Neuron (in vitro differentiated cells): ENCODE data around the gene FUOM.
"Not testable (repeated sequence)": the region's sequence is repeated elsewhere in the genome, so short reads cannot be mapped to it uniquely, and the experiment has no call there.

Experiments
- H2AFZ ChIP-seq: one replicate; pipeline ENCODE4 v1.6.1; 2013; ENCODE audit warnings: low read depth, mild to moderate bottlenecking, inconsistent platforms, low read length, moderate library complexity
- H3K27me3 ChIP-seq: one replicate; pipeline ENCODE4 v1.6.1; 2013; ENCODE audit warnings: low read length; ENCODE audit not compliant: insufficient read depth
- H3K36me3 ChIP-seq: one replicate; pipeline ENCODE4 v1.6.1; 2013; ENCODE audit warnings: low read length; ENCODE audit not compliant: insufficient read depth
- H3K4me1 ChIP-seq: one replicate; pipeline ENCODE4 v1.6.1; 2013; ENCODE audit warnings: low read length; ENCODE audit not compliant: insufficient read depth
- H3K4me3 ChIP-seq: 2 replicates; pipeline ENCODE4 v1.5.1; 2013; ENCODE audit warnings: mild to moderate bottlenecking, low read length, moderate library complexity
- H3K9me3 ChIP-seq: one replicate; pipeline ENCODE4 v1.6.1; 2013; ENCODE audit warnings: low read length

Gene FUOM

DNA sequence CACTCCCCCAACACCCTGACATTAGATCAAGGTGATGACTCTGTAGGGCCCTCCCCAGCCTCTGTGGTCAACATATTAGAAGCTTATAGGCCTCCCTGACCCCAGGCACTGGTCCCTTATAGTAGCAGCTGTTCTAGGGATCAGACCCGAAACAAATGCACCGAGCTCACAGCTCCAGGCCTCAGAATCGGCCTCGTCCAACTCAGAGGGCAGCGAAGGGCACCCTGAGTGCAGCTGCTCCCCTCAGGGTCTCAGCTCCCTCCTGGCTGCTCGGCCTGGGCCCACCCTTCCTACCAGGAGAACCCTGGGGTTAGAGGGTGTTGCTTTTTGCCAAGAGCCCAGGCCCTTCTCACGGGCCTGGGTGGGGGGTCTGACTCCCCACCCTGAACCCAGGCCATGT is 10.3 kb upstream of the FUOM start:
- H3K4me1 ChIP-seq, result peaks cover 6% of the 10 kb centered on the region

DNA sequence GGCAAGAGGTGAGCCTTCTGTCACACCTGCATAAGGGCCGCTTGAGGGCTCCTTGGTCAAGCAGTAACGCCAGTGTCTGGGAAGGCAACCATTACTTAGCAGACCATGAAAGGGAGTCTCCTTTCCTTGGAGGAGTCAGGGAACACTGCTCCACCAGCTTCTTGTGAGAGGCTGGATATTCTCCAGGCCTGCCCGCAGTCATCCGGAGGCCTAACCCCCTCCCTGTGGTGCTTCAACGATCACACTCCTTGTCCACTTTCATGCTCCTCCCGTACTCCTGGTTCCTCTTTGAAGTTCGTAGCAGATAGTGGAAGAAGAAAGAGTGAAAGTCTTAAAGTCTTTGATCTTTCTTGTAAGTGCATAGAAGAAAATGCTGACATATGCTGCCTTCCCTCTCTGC is 9.6 kb upstream of the FUOM start:
- not testable (repeated sequence) for H3K27me3 ChIP-seq, H2AFZ ChIP-seq, H3K4me1 ChIP-seq, H3K4me3 ChIP-seq, H3K9me3 ChIP-seq
- H3K36me3 ChIP-seq, result peaks cover 70% of the 10 kb centered on the region

More for the DNA sequence above, 10.3 kb upstream of the FUOM start:
- Histone ChIP-seq H3K27me3 (no peaks in the 10 kb centered on the region), H2AFZ (no peak overlapping the region), H3K36me3 (peaks cover 63% of the 10 kb centered on the region), H3K4me3 (no peak overlapping the region), H3K9me3 (no peaks in the 10 kb centered on the region)

DNA sequence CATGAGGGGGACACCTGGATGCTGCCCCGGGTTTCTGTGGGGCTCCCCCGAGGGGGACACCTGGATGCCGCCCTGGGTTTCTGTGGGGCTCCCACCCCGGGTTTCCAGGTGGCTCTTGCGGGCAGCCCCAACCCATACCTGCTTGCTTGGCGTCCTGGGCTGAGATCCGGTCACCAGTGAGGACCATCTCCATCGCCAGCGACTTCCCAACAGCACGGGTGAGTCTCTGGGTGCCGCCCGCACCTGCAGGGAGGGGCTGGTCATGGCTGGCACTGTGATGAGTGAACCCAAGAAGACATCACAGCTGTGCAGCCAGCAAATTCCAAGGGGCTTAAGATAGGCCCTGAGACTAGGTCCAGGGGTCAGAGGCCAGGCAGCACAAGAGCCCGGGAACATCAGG is 8.9 kb upstream of the FUOM start:
- no peaks in the 10 kb centered on the region for H3K4me1 ChIP-seq

GRCh38 chr10:133366130-133366478 is 8.3 kb upstream of the FUOM start:
- Histone ChIP-seq H3K4me1 (no peaks in the 10 kb centered on the region), H3K36me3 (peaks cover 70% of the 10 kb centered on the region), H2AFZ (no peak overlapping the region), H3K4me3 (no peak overlapping the region), H3K27me3 (no peaks in the 10 kb centered on the region), H3K9me3 (no peaks in the 10 kb centered on the region)

More for the DNA sequence above, 8.9 kb upstream of the FUOM start:
- no peak overlapping the region for H3K4me3 ChIP-seq
- H3K36me3 ChIP-seq, result peaks cover 73% of the 10 kb centered on the region
- no peaks in the 10 kb centered on the region for H3K27me3 ChIP-seq
- no peak overlapping the region for H2AFZ ChIP-seq
- no peaks in the 10 kb centered on the region for H3K9me3 ChIP-seq

DNA sequence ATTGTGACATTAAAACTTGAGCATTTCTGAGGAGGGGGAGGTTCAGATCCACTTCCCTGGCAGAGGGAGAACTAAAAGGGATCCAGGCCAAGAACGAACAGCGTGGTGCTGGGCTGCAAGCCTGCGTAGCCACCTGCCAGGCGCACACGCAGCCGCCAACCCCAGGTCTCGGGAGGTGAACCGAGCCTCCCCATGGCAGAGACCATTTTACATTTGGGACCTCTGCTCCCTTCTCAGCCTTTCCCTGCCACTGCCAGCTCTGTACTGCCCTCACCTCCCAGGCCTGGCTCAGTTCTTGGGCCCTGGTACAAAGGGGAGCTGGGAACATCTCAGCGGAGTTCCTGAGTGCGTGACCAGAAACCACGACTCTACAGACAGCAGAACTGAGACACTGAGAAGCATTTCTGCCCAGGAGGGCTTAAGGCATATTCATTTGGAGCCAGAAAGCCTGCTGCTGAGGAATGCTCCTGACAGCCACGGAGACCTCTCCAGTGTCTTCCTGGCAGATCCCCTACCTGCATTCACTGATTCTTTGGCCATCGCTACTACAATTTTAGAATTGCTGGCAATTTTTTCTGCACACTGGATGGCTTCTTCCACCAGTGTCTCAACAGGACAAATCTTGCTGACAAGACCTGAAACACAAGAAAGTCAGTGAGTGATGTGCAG is 7.8 kb upstream of the FUOM start:
- Histone ChIP-seq H3K4me1 (no peaks in the 10 kb centered on the region), H3K27me3 (no peaks in the 10 kb centered on the region), H3K4me3 (no peak overlapping the region), H3K36me3 (peaks cover 69% of the 10 kb centered on the region), H3K9me3 (no peaks in the 10 kb centered on the region), H2AFZ (no peak overlapping the region)

DNA sequence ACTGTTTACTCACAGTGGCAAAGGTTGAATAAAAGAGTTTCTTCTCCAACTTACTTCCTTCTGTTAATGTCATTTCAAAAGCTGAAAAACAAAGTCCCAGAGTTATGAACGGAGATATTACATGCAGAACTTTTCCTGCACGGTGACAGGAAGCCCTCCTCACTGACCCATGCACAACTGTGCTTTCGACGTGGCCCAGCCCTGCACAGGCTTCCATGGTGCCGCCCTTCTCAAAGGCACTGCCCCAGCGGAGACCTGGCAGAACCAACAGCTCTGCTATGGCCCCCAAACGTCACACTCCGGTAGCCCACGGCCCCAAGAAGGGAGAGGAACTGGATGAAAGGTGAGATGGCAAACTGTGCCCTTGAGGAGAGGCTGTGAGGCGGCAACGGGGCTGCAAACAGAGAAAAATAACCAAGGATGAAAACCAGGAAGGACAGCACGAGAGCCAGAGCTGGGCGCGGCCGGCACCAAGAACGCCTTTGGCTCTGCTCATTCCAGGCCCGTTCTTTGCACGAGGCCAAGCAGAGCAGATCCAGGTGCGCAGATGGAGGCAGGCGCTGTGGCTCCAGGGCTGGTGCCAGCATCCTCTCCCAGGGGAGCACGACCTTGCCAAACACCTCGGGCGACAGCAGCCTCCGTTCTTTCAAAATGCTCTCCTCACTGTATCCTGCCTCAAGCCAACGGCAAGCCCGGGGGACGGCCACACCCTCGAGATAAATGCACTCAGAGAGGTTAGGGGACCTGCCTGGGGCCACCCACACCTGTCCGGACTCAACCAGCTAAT is 7.0 kb upstream of the FUOM start:
- Histone ChIP-seq H3K27me3 (no peaks in the 10 kb centered on the region), H3K4me1 (no peaks in the 10 kb centered on the region), H3K4me3 (no peak overlapping the region), H3K36me3 (peaks cover 61% of the 10 kb centered on the region), H2AFZ (no peak overlapping the region), H3K9me3 (no peaks in the 10 kb centered on the region)

GRCh38 chr10:133362846-133363245 is 5.0 kb upstream of the FUOM start:
- Histone ChIP-seq H3K27me3 (no peaks in the 10 kb centered on the region), H3K36me3 (peaks cover 44% of the 10 kb centered on the region), H3K9me3 (no peaks in the 10 kb centered on the region), H3K4me3 (no peak overlapping the region), H3K4me1 (no peaks in the 10 kb centered on the region), H2AFZ (no peak overlapping the region)

- Histone ChIP-seq H3K27me3 (no peaks in the 10 kb centered on the region), H3K36me3 (peaks cover 42% of the 10 kb centered on the region), H3K9me3 (no peaks in the 10 kb centered on the region), H3K4me1 (peaks cover 2% of the 10 kb centered on the region), H3K4me3 (no peak overlapping the region), H2AFZ (no peak overlapping the region)
Observed at GRCh38 chr10:133361773-133362441, 4.1 kb upstream of the FUOM start.

GRCh38 chr10:133361227-133361626 is 3.4 kb upstream of the FUOM start:
- peaks cover 36% of the 10 kb centered on the region for H3K36me3 ChIP-seq
- no peaks in the 10 kb centered on the region for H3K9me3 ChIP-seq
- H2AFZ ChIP-seq, result no peak overlapping the region
- peaks cover 6% of the 10 kb centered on the region for H3K4me1 ChIP-seq
- H3K4me3 ChIP-seq, result no peak overlapping the region
- no peaks in the 10 kb centered on the region for H3K27me3 ChIP-seq

DNA sequence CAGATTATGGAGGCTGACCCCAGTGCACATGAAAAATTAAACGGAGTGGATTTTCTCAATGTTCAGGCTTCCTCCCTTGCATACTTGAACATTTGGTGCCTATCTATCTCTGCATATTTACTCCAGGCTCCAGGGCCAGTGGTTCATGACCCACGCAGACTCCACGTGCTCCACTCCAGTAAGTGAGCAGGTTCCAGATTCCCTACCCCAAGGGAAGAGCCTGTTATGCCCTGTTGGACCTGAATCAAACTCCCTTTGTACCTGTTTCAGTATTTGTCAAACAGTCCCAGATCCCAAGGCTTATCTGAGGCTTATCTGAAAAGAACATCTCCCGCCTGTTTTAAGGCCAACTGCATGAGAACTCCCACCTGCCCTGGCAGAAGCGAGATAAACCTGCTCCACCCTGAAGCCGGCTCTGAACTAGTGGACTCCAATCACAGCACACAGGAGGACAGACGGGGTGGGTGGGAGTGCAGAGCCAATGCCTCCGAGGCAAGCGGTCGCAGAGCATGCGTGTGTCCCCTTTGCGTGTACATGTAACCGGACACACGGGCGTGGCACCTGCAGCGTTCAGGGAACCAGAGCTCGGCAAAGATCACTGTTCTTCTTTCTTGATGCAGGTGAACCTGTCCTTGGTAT is 2.3 kb upstream of the FUOM start:
- Histone ChIP-seq H3K36me3 (peaks cover 24% of the 10 kb centered on the region), H2AFZ (no peak overlapping the region), H3K4me3 (no peak overlapping the region), H3K27me3 (no peaks in the 10 kb centered on the region), H3K9me3 (no peaks in the 10 kb centered on the region), H3K4me1 (peaks cover 6% of the 10 kb centered on the region)

GRCh38 chr10:133359554-133359971 is 1.7 kb upstream of the FUOM start:
- Histone ChIP-seq H3K4me1 (peaks cover 6% of the 10 kb centered on the region), H2AFZ (no peak overlapping the region), H3K27me3 (no peaks in the 10 kb centered on the region), H3K4me3 (no peak overlapping the region), H3K36me3 (peaks cover 19% of the 10 kb centered on the region), H3K9me3 (no peaks in the 10 kb centered on the region)

- no peaks in the 10 kb centered on the region for H3K27me3 ChIP-seq
- H3K36me3 ChIP-seq, result peaks cover 14% of the 10 kb centered on the region
- no peak overlapping the region for H2AFZ ChIP-seq
- no peak overlapping the region for H3K4me3 ChIP-seq
- peaks cover 6% of the 10 kb centered on the region for H3K4me1 ChIP-seq
- no peaks in the 10 kb centered on the region for H3K9me3 ChIP-seq
Observed at GRCh38 chr10:133358925-133359310, 1.1 kb upstream of the FUOM start.
